WTC11 (cell line): ENCODE results near the gene PIK3R1. TPM values are rescaled to one million over a fixed set of nuclear protein-coding genes. Genes with fewer than 3 reads are reported as not detected.

Experiments
- ATAC-seq: fragments of 200-7000 bp; cut with Tn5 transposase; 2 replicates; pipeline ENCODE4 v1.10.0; 2021; ENCODE audit warnings: mild to moderate bottlenecking, moderate library complexity
- CTCF ChIA-PET: fragments of 300-600 bp; sonication (Branson Sonifier 250); formaldehyde crosslinking; loops from one replicate; lab custom pipeline; 2021; ENCODE audit warnings: antibody characterized with exemption; lab: Charles Lee
- POLR2A ChIA-PET: fragments of 350-600 bp; sonication (Branson Sonifier 250); formaldehyde crosslinking; loops from one replicate; lab custom pipeline; 2021; ENCODE audit warnings: antibody characterized with exemption; lab: Charles Lee
- DNase-seq: peaks from one replicate; pipeline ENCODE4 v3.0.0; 2021; ENCODE audit warnings: low spot score
- H3K27ac Mint-ChIP-seq: 2 replicates; pipeline ENCODE4 v1.8.0; 2021; ENCODE audit warnings: mixed read lengths
- H3K27me3 Mint-ChIP-seq: 2 replicates; pipeline ENCODE4 v1.8.0; 2021; ENCODE audit warnings: low read depth, mild to moderate bottlenecking, moderate library complexity, mixed read lengths
- H3K36me3 Mint-ChIP-seq: 2 replicates; pipeline ENCODE4 v1.8.0; 2021; ENCODE audit warnings: mixed read lengths
- H3K4me1 Mint-ChIP-seq: 2 replicates; pipeline ENCODE4 v1.8.0; 2022; ENCODE audit warnings: mixed read lengths
- H3K4me3 Mint-ChIP-seq: 2 replicates; pipeline ENCODE4 v1.8.0; 2021; ENCODE audit warnings: mild to moderate bottlenecking, moderate library complexity, mixed read lengths
- H3K9me3 Mint-ChIP-seq: 2 replicates; pipeline ENCODE4 v1.8.0; 2021; ENCODE audit warnings: mixed read lengths
- AFF4 ChIP-seq: sonication (generic); formaldehyde crosslinking; IDR thresholded peaks from 2 replicates; pipeline ENCODE4 v1.8.1; 2023; ENCODE audit warnings: mild to moderate bottlenecking, missing genetic modification reagents, borderline replicate concordance
- ATF3 ChIP-seq: sonication (generic); formaldehyde crosslinking; conservative IDR thresholded peaks from 2 replicates; pipeline ENCODE4 v1.8.1; 2022; ENCODE audit warnings: mild to moderate bottlenecking, missing genetic modification reagents
- ATF6 ChIP-seq: sonication (generic); formaldehyde crosslinking; IDR thresholded peaks from 2 replicates; pipeline ENCODE4 v1.8.1; 2023; ENCODE audit warnings: mild to moderate bottlenecking, missing genetic modification reagents
- CDX4 ChIP-seq: fragments of 250-450 bp; sonication (Bioruptor Pico); IDR thresholded peaks from 2 replicates; pipeline ENCODE4 v1.9.0; 2021; ENCODE audit warnings: moderate library complexity, mild to moderate bottlenecking, inconsistent platforms, borderline replicate concordance
- E2F5 ChIP-seq: sonication (generic); formaldehyde crosslinking; IDR thresholded peaks from 2 replicates; pipeline ENCODE4 v1.8.1; 2022; ENCODE audit warnings: mild to moderate bottlenecking, moderate library complexity, missing genetic modification reagents
- GABPB1 ChIP-seq: sonication (generic); formaldehyde crosslinking; IDR thresholded peaks from 2 replicates; pipeline ENCODE4 v1.8.1; 2023; ENCODE audit warnings: mild to moderate bottlenecking, missing genetic modification reagents
- IRF1 ChIP-seq: sonication (generic); formaldehyde crosslinking; IDR thresholded peaks from 2 replicates; pipeline ENCODE4 v1.8.0; 2023; ENCODE audit warnings: missing genetic modification reagents
- JAZF1 ChIP-seq: fragments of 250-450 bp; sonication (Bioruptor Pico); IDR thresholded peaks from 2 replicates; pipeline ENCODE4 v1.9.0; 2021; ENCODE audit warnings: moderate library complexity, mild to moderate bottlenecking, inconsistent platforms
- JUN ChIP-seq: sonication (generic); formaldehyde crosslinking; IDR thresholded peaks from 2 replicates; pipeline ENCODE4 v1.8.0; 2023; ENCODE audit warnings: mild to moderate bottlenecking, missing genetic modification reagents
- KAT7 ChIP-seq: sonication (generic); formaldehyde crosslinking; IDR thresholded peaks from 2 replicates; pipeline ENCODE4 v1.8.1; 2023; ENCODE audit warnings: missing genetic modification reagents, mild to moderate bottlenecking, borderline replicate concordance
- NFATC4 ChIP-seq: fragments of 250-450 bp; sonication (Bioruptor Pico); IDR thresholded peaks from 2 replicates; pipeline ENCODE4 v1.9.0; 2021; ENCODE audit warnings: mild to moderate bottlenecking
- NR2C2 ChIP-seq: sonication (generic); formaldehyde crosslinking; IDR thresholded peaks from 2 replicates; pipeline ENCODE4 v1.8.0; 2022; ENCODE audit warnings: mild to moderate bottlenecking, missing genetic modification reagents
- OVOL2 ChIP-seq: fragments of 250-450 bp; sonication (Bioruptor Pico); IDR thresholded peaks from 2 replicates; pipeline ENCODE4 v1.9.0; 2021; ENCODE audit warnings: mild to moderate bottlenecking, borderline replicate concordance
- PREB ChIP-seq: sonication (generic); formaldehyde crosslinking; IDR thresholded peaks from 2 replicates; pipeline ENCODE4 v1.8.1; 2022; ENCODE audit warnings: mild to moderate bottlenecking, missing genetic modification reagents, moderate library complexity, borderline replicate concordance
- RELA ChIP-seq: sonication (generic); formaldehyde crosslinking; IDR thresholded peaks from 2 replicates; pipeline ENCODE4 v1.8.1; 2022; ENCODE audit warnings: missing genetic modification reagents, mild to moderate bottlenecking, borderline replicate concordance
- TEAD1 ChIP-seq: sonication (generic); formaldehyde crosslinking; IDR thresholded peaks from 2 replicates; pipeline ENCODE4 v1.8.0; 2022; ENCODE audit warnings: mild to moderate bottlenecking, missing genetic modification reagents
- TEAD4 ChIP-seq: sonication (generic); formaldehyde crosslinking; IDR thresholded peaks from 2 replicates; pipeline ENCODE4 v1.8.0; 2022; ENCODE audit warnings: mild to moderate bottlenecking, missing genetic modification reagents
- USF1 ChIP-seq: sonication (generic); formaldehyde crosslinking; IDR thresholded peaks from 2 replicates; pipeline ENCODE4 v1.8.0; 2022; ENCODE audit warnings: mild to moderate bottlenecking, missing genetic modification reagents
- ZBTB21 ChIP-seq: sonication (generic); formaldehyde crosslinking; IDR thresholded peaks from 2 replicates; pipeline ENCODE4 v1.8.1; 2023; ENCODE audit warnings: mild to moderate bottlenecking, missing genetic modification reagents, borderline replicate concordance
- ZNF219 ChIP-seq: sonication (generic); formaldehyde crosslinking; IDR thresholded peaks from 2 replicates; pipeline ENCODE4 v1.8.0; 2023; ENCODE audit warnings: missing genetic modification reagents, mild to moderate bottlenecking, borderline replicate concordance
- ZNF281 ChIP-seq: sonication (generic); formaldehyde crosslinking; IDR thresholded peaks from 2 replicates; pipeline ENCODE4 v1.8.0; 2023; ENCODE audit warnings: mild to moderate bottlenecking, missing genetic modification reagents
- ZNF396 ChIP-seq: fragments of 250-450 bp; sonication (Bioruptor Pico); IDR thresholded peaks from 2 replicates; pipeline ENCODE4 v1.8.0; 2021; ENCODE audit warnings: mild to moderate bottlenecking, moderate library complexity, borderline replicate concordance
- total RNA-seq: library from RNA; stranded (reverse); gene quantifications from 3 replicates; pipeline ENCODE4 v1.2.3, GENCODE V29; 2021

Gene PIK3R1
- total RNA-seq, 1 experiment from 2014 or later: 11.3 TPM

GRCh38 chr5:68260467-68260866 is 44.9 kb downstream of the PIK3R1 start (continued):
- TF ChIP-seq AFF4: no peak
- TF ChIP-seq RELA (CRISPR knock-in tag): no peak
- no peak for TF ChIP-seq TEAD1 (CRISPR knock-in tag)
- no peak for TF ChIP-seq GABPB1 (CRISPR knock-in tag)
- no peak for TF ChIP-seq PREB

- ATAC-seq (no peak), DNase-seq (no peak)
- CTCF ChIA-PET: interaction anchor here (2.4 kb wide), 1 partner anchor 11 kb away, joined by 8 read pairs; no protein-coding TSS in a partner anchor
- POLR2A ChIA-PET: no interaction called here
- Mint-ChIP-seq H3K27ac (no peak overlapping the region), H3K27me3 (no peaks in the 10 kb centered on the region), H3K36me3 (peaks cover 7% of the 10 kb centered on the region; the same call in 1 of the 2 replicates), H3K4me3 (no peak overlapping the region), H3K9me3 (peaks cover 15% of the 10 kb centered on the region), H3K4me1 (no peaks in the 10 kb centered on the region)
- TF ChIP-seq PREB: no peak
- TF ChIP-seq KAT7: no peak
- TF ChIP-seq JAZF1 (CRISPR knock-in tag): no peak
- no peak for TF ChIP-seq ATF3 (CRISPR knock-in tag)
- no peak for TF ChIP-seq ZBTB21 (CRISPR knock-in tag)
- no peak for TF ChIP-seq ZNF281 (CRISPR knock-in tag)
- no peak for TF ChIP-seq JUN (CRISPR knock-in tag)
- no peak for TF ChIP-seq NR2C2
- no peak for TF ChIP-seq NFATC4 (CRISPR knock-in tag)
- no peak for TF ChIP-seq GABPB1 (CRISPR knock-in tag)
- TF ChIP-seq CDX4 (CRISPR knock-in tag): no peak
- no peak for TF ChIP-seq OVOL2 (CRISPR knock-in tag)
- no peak for TF ChIP-seq ZNF219
- no peak for TF ChIP-seq TEAD4 (CRISPR knock-in tag)
- TF ChIP-seq USF1 (CRISPR knock-in tag): no peak
- no peak for TF ChIP-seq ZNF396 (CRISPR knock-in tag)
- no peak for TF ChIP-seq IRF1 (CRISPR knock-in tag)
- no peak for TF ChIP-seq ATF6 (CRISPR knock-in tag)
- TF ChIP-seq E2F5 (CRISPR knock-in tag): no peak
- TF ChIP-seq TEAD1 (CRISPR knock-in tag): no peak
Observed at GRCh38 chr5:68261169-68261568, 45.6 kb downstream of the PIK3R1 start.
